ENCODE measurements around the gene SIRT1.

Gene SIRT1

DNA sequence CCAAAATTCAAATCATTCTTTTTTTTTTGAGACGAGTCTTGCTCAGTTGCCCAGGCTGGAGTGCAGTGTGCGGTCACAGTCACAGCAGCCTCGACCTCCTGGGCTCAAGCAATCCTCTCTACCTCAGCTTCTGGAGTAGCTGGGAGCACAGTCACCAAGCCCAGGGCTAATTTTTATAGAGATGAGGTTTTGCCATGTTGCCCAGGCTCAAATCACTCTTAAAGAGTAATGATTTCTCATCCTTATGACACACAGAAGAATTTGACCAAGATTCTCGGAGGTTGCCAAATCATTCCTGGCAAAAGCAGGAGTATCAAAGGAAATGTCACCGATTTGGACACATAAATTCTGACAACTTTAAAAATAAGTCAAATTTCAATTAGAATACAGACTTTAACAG is 39.1 kb downstream of the SIRT1 start:
- POLR2A ChIA-PET (ENCODE audit: low non-redundant PET) = no interaction called here
- H3K27ac ChIP-seq = no peak overlapping the region
- TF ChIP-seq, protein P1, sequence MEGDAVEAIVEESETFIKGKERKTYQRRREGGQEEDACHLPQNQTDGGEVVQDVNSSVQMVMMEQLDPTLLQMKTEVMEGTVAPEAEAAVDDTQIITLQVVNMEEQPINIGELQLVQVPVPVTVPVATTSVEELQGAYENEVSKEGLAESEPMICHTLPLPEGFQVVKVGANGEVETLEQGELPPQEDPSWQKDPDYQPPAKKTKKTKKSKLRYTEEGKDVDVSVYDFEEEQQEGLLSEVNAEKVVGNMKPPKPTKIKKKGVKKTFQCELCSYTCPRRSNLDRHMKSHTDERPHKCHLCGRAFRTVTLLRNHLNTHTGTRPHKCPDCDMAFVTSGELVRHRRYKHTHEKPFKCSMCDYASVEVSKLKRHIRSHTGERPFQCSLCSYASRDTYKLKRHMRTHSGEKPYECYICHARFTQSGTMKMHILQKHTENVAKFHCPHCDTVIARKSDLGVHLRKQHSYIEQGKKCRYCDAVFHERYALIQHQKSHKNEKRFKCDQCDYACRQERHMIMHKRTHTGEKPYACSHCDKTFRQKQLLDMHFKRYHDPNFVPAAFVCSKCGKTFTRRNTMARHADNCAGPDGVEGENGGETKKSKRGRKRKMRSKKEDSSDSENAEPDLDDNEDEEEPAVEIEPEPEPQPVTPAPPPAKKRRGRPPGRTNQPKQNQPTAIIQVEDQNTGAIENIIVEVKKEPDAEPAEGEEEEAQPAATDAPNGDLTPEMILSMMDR (conservative IDR thresholded peaks at IDR 0.05; ENCODE audit: low read depth) = no peak
- no peak for DNase-seq (ENCODE audit: low spot score)
- CTCF ChIA-PET = no interaction called here

DNA sequence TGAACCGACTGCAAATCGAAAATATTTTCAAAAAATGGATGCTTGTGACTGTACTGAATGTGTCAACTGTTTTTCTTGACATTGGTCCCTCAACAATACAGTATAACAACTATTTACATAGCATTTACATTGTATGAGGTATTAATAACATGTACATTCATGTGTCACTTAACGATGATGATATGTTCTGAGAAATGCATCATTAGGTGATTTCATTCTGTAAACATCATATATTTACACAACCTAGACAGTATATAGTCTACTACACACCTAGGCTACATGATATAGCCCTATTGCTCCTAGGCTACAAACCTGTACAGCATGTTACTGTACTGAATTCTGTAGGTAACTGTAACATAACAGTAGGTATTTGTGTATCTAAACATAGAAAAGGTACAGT is 39.7 kb downstream of the SIRT1 start:
- H3K27ac ChIP-seq = no peak overlapping the region
- POLR2A ChIA-PET (ENCODE audit: low non-redundant PET) = no interaction called here
- no peak for DNase-seq (ENCODE audit: low spot score)
- TF ChIP-seq, protein P1 (conservative IDR thresholded peaks at IDR 0.05; ENCODE audit: low read depth) = no peak
- CTCF ChIA-PET = no interaction called here

DNA sequence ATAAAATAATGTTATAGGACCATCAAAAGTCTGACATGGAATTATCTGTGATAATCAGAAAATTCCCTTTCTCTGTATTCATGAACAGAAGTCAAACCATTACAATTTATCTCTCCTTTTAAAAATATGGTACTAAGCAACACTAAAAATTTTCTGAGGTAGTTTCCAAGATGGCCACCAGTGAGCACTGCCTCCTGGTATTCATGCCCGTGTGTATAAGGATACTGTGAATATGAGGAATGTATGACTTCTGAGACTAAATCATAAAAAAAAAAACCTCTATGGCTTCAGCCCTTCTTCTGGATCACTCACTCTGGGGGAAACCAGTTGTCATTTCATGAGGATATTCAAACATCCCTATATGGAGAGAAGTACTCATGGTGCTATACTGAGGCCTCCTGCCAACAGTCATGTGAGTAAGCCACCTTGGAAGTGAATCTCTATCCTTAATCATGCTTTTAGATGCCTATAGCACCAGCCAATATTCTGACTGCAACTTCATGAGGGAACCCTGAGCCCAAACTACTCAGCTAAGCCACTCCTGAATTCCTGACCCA is 41.1 kb downstream of the SIRT1 start:
- DNase-seq (ENCODE audit: low spot score) = no peak
- TF ChIP-seq, protein P1 (conservative IDR thresholded peaks at IDR 0.05; ENCODE audit: low read depth) = no peak
- CTCF ChIA-PET = interaction anchor here (0.6 kb wide), 1 partner anchor 1774 kb away, joined by 3 read pairs; no protein-coding TSS in a partner anchor
- H3K27ac ChIP-seq = no peak overlapping the region
- POLR2A ChIA-PET (ENCODE audit: low non-redundant PET) = no interaction called here

DNA sequence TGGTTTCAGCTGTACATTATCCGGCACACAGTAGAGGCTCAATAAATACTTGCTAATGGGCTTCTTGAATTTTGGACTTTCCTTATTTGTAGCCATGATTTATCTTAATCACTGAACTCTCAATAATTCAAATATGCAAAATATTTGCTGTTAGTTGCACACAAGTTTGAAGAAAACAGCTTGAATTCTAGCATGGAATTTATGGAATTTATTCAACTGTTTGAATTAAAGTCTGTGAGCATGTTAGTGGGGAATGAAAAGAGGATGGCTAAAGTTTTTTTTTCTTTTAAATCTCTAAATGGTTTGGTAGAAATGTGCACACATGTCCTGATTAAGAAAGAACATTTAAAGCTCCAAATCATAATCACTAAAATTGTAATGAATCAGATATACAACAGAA is 42.5 kb downstream of the SIRT1 start:
- TF ChIP-seq, protein P1 (conservative IDR thresholded peaks at IDR 0.05; ENCODE audit: low read depth) = no peak
- no peak overlapping the region for H3K27ac ChIP-seq
- CTCF ChIA-PET = interaction anchor here (0.6 kb wide), 2 partner anchors 12 to 70 kb away, joined by 3 to 5 read pairs; no protein-coding TSS in a partner anchor
- no peak for DNase-seq (ENCODE audit: low spot score)
- POLR2A ChIA-PET (ENCODE audit: low non-redundant PET) = no interaction called here

DNA sequence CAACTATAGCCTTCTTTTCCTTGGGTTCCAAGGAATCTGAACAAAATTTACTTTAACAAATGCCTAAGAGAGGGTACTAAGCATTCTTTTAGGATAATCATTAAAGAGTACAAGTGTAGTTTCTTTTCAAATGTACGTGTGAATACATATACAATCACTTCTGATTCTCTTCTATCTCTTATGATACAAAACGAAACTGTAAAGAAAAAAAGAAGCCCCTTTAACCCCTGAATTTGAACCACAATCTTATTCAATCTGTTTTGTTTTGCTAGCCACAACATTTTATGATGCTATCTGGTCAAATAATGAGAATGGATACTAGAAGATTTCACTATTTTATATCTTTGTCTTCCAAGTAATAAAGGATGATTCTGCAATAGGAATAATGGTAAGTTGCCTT is 48.7 kb downstream of the SIRT1 start:
- DNase-seq (ENCODE audit: low spot score) = no peak
- ChIA-PET POLR2A (ENCODE audit: low non-redundant PET) (no interaction called here), CTCF (interaction anchor here (0.8 kb wide), 2 partner anchors 78 to 135 kb away, joined by 3 read pairs; no protein-coding TSS in a partner anchor)
- H3K27ac ChIP-seq = no peak overlapping the region
- TF ChIP-seq, protein P1 (conservative IDR thresholded peaks at IDR 0.05; ENCODE audit: low read depth) = no peak

DNA sequence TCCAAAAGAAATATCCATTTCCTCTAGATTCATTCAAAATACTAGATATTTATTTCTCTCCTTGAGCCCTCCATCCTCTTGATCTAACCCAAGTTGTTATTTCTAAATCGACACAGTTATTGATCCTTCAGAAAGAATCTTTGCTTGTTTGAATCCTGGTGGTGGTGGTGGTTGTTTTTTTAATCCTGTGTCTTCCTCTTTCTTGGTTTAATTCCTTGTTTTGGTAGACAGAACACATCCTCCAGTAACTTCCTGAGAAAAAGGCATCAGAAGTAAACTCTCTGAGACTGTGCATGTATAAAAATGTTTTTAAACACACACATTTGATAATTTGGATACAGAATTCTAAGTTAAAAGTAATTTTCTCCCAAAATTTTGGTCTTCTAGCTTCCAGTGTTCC is 49.9 kb downstream of the SIRT1 start:
- no peak overlapping the region for H3K27ac ChIP-seq
- TF ChIP-seq, protein P1 (conservative IDR thresholded peaks at IDR 0.05; ENCODE audit: low read depth) = no peak
- CTCF ChIA-PET = no interaction called here
- POLR2A ChIA-PET (ENCODE audit: low non-redundant PET) = no interaction called here
- no peak for DNase-seq (ENCODE audit: low spot score)
